HG02759 (cell line): ENCODE data around the gene NGEF.
A peak's percentile ranks its signal among the peaks of the same experiment; 100 is the strongest.

Source experiments
- ATAC-seq: cut with Tn5 transposase; IDR thresholded peaks from one replicate; pipeline ENCODE4 v1.9.1; 2021; ENCODE audit warnings: mild to moderate bottlenecking, moderate library complexity; ENCODE audit not compliant: unreplicated experiment

NGEF gene

DNA sequence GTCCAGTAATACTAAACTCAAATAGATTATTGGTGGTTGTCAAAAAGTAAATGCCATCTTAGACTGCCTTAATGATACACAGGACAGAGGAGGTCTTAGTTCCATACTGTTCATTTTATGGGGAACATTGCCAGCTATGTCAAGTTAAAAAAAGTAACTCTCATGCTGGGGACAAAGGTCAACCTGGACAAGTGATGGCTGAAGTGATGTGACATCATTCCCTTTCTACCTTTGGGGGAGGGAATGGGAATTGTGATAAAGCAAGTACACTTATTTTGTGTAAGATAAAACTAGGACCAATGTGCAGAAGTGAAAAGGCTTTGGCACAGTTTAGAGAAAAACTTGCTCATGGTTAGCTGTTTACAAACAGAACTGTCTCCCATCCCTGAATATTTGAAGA is 167.0 kb downstream of the NGEF start:
- ATAC-seq, result no peak

DNA sequence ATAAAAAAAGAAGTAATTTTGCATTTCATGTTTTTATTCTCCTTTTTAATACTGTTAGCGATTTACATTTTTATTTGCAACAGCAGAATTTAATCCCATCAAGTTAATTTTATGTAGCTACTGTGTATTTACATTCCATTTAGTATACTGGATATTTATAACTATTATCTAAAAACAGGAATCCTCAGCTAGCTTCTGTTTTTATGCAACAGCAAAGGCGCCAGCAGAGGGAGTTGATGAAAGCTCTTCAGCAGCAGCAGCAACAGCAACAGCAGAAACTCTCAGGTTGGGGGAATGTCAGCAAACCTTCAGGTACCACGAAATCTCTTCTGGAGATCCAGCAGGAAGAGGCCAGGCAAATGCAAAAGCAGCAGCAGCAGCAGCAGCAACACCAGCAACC is 169.2 kb downstream of the NGEF start:
- ATAC-seq, result no peak

DNA sequence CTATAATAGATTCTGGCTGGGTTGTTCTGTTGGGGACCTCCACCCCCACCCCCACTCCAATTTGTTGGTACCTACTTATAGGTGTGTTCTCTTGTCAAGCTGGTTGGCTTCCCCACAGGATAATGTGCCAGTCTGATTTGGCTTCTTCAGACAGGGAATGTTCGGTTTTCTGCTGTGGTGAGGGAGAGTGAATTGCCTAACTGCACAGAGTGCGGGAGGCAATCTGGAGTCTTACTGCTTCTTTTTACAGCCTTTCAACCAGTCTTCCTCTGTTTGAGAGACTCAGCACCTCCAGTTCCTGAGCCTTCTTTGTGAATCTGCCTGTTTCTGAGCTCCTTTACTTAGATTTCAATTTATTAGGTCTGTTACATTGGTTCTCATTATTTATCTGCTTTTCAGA is 170.4 kb downstream of the NGEF start:
- no peak for ATAC-seq

DNA sequence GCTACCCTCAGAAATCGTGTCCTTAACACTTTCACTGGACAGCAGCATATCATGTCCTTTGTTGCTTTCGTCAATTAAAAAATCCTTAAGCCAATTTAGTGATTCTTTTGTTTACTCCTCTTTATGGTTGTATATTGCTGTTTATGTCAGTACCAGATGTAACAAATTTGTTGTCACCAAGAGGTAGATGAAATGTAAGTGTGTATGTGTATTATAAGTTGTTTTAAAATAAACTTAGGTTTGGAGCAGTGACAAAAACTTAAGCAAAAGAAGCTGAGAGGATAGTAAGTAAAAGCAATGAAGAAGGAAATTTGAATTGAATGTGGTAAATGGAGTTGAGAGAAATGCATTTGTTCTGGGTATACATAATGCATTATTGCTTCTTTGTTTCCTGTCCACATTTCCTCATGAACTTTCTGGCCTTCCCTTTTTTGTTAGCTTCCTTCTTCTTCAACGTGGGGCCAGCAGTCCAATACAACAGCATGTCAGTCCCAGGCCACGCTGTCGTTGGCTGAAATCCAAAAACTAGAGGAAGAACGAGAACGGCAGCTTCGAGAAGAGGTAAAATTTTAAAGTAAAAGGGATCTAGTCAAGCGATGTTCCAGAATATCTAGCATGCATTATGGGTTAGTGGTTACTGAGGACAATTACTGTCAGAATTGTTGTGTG is 173.5 kb downstream of the NGEF start:
- ATAC-seq, result no peak

DNA sequence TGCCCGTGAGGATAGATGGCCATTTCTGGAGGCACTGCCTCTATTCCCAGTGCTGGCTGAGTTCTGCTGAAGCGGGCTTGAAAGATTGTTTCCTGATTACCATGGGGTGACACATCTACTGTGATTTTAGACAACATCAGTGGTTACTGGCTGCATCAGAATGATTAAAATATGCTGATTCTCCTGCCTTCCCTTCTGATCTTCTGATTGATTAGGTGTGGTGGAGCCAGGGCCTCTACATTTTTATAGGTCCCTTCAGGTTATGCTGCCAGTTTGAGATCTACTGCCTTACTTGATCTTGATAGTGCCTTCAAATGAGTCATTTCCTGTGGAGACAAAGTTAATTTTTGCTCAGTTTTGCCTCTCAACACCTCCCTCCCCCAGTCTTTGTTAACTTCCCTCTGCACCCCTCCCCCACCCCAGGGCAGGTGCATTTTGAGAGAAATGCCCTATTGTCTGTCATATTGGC is 174.6 kb downstream of the NGEF start:
- ATAC-seq, result peak; percentile 89

DNA sequence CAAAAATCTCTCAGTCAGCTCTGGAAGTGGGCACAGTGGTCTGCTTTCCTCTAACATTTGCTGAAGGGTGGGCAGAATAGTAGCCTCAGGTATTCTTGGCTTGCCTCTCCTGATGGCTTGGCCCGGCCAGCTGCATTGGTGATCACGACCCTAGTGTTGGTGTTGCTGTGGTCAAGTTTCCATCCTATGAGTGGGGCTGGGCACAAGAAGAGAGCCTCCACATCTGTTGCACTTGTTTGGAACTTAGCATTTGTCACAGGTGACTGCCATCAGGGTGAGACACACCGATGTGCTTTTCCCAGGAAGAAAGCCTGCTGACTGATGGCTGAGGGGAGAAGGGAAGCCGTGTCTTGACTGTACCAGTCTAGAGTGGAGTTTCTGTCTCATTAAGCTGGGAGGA is 176.1 kb downstream of the NGEF start:
- no peak for ATAC-seq

DNA sequence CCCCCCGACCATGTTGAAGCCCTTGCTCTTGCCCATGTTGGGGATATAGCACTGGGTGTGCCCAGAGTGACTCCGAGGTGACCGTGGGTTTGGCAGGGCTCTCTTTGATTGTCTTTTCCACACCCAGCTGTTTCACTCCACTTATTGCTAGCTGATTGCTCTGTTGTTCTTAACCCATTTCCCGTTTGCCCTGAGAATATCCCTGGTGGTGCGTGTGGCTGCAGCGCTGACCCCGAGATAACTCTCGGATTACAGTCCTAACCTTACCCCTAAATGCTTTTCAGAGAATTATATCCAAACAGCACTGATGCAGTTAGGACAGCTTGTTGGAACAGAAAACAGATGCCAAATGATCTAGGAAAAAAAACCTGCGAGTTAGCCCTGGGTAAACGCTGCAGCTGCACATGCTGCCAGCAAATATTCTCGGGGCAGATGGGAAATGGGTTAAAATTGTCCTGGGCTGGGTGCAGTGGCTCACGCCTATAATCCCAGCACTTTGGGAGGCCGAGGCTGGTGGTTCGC is 177.3 kb downstream of the NGEF start:
- ATAC-seq, result no peak

DNA sequence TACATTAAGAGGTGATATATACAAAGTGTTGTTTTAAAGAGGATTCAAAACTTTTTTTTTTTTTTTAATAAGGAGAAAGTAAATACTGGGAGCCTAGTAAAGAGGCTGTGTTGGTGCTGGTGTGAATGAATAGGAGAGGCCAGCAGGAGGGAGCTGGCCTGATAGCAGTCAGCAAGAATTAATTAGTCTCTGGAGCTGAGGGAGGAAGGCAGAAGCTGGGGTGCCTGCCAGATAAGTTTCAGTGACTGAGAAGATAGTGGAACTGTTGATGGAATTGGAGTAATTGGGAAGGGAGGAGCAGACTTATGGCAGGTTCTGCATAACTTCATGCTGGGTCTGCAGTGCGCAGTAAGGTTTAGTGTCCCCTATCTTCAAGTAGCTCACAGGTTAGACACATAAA is 179.2 kb downstream of the NGEF start:
- no peak for ATAC-seq

DNA sequence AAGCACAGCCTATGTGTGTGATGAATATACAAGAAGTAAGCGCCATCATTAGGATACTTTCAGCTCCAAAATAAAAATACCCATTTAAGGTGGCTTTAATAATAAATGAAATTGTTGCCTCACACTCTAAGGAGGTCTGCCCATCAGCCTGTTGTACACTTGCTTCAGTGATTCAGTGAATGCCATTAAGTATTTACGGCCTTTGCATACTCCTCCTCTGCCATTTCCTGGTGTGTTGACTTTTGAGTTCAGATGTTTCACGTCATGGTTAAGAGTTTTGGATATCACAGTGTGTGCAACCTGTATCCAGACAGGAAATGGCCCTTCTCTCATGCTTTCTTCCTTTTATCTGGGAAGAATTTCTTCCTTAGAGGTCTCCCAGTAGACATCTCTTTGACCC is 181.6 kb downstream of the NGEF start:
- no peak for ATAC-seq

DNA sequence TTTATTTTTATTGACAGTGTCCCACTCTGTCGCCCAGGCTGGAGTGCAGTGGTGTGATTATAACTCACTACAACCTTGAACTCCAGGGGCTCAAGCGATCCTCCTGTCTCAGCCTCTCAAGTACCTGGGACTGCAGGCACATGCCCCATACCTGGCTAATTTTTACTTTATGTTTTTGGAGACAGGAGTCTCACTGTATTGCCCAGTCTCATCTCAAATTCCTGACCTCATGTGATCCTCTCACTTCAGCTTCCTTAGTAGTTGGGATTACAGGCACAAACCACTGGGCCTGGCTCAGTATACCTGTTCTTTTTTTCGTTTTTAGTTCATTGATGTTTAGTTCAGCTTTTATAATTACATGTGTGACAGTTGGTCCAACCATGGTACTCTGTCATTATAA is 183.1 kb downstream of the NGEF start:
- ATAC-seq, result no peak
